ENCODE results near the gene DOCK10.

GRCh38 chr2:224946895-224947294 lies 95.4 kb downstream of the DOCK10 start:
- TF ChIP-seq CTCF (conservative IDR thresholded peaks at IDR 0.05; ENCODE audit: low read length): no peak
- no peak for TF ChIP-seq EZH2phosphoT487 (IDR thresholded peaks at IDR 0.05; ENCODE audit: borderline replicate concordance, low read depth, low read length)
